Measurements from ENCODE around the gene JARID2. TPM values are rescaled to one million over a fixed set of nuclear protein-coding genes. Genes with fewer than 3 reads are reported as not detected.

The JARID2 gene
- total RNA-seq, 4 donors from 2014 or later, result 20.0 to 29.4 (median 23.9) TPM

DNA sequence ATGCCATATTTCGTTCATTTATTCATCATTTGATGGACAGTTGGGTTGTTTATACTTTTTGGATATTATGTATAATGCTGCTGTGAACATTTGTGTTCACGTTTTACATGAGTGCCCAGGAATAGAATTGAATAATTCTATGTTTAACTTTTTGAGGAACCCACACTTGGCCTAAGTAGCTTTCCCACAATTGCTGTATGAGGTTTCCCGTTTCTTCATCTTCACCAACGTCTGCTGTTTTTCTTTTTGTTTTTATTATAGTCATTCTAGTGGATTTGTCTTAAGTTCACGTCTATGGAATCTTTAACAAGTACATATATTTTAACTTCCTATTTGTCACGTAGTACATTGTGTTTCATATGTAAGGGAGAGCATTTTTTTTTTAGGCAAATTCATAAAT, 110.3 kb downstream of the JARID2 start:
- TF ChIP-seq, protein P1, sequence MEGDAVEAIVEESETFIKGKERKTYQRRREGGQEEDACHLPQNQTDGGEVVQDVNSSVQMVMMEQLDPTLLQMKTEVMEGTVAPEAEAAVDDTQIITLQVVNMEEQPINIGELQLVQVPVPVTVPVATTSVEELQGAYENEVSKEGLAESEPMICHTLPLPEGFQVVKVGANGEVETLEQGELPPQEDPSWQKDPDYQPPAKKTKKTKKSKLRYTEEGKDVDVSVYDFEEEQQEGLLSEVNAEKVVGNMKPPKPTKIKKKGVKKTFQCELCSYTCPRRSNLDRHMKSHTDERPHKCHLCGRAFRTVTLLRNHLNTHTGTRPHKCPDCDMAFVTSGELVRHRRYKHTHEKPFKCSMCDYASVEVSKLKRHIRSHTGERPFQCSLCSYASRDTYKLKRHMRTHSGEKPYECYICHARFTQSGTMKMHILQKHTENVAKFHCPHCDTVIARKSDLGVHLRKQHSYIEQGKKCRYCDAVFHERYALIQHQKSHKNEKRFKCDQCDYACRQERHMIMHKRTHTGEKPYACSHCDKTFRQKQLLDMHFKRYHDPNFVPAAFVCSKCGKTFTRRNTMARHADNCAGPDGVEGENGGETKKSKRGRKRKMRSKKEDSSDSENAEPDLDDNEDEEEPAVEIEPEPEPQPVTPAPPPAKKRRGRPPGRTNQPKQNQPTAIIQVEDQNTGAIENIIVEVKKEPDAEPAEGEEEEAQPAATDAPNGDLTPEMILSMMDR (IDR thresholded peaks at IDR 0.05), result no peak
- Histone ChIP-seq H3K36me3 (no peaks in the 10 kb centered on the region), H3K9me3 (no peaks in the 10 kb centered on the region), H3K27ac (no peak overlapping the region), H3K27me3 (no peaks in the 10 kb centered on the region), H3K4me1 (peaks cover 23% of the 10 kb centered on the region), H3K4me3 (no peak overlapping the region)
- no peak for DNase-seq (ENCODE audit: low spot score in 2 of 2)
- WGBS, result 82% methylated on average over 6 of the region's 6 CpGs

DNA sequence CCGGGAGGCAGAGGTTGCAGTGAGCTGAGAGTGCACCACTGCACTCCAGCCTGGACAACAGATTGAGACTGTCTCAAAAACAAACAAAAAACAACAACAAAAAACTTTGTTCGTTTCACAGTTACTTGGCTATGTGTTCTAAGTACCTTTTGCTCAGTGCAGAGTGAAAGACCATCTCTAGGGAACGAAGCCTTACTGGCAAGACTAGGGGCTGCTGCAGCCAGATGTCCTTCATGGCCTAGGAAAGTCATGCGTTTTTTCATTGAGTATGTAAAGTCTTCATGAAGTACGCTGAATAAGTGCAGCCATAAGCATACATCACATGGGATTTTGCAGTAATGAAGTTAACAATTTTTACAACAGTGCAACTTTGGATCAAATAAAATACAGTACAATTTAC, 111.1 kb downstream of the JARID2 start:
- no peak for TF ChIP-seq POLR2AphosphoS5 (IDR thresholded peaks at IDR 0.05)
- no peak for TF ChIP-seq EP300 (IDR thresholded peaks at IDR 0.05)
- TF ChIP-seq, protein P1 (IDR thresholded peaks at IDR 0.05), result no peak
- no peak for TF ChIP-seq POLR2A (IDR thresholded peaks at IDR 0.05)
- Histone ChIP-seq H3K36me3 (no peaks in the 10 kb centered on the region), H3K4me1 (peaks cover 16% of the 10 kb centered on the region), H3K9me3 (no peaks in the 10 kb centered on the region), H3K4me3 (no peak overlapping the region), H3K27ac (no peak overlapping the region), H3K27me3 (no peaks in the 10 kb centered on the region)
- WGBS, result 84% methylated on average over 5 of the region's 5 CpGs
- DNase-seq (ENCODE audit: low spot score in 2 of 2), result no peak

DNA sequence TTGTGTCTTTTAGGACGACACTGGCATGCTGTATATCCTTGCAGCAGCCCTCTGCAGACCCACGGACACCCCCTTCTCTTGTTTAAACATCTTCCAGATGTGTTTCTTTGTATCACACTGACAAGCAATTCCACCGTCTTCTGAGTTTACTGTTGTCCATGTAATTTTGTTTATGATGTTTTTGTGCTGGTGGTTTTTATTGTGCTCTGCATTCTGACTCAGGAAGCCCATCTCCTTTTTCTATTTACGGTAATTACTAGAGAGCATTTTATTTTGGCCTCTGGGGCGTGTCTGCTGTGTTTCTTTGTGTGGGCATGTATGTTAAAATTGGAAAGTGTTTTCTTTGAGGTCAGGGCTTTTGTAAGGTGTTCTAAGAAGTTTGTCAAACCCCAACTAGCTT, 111.9 kb downstream of the JARID2 start:
- WGBS, result 73% methylated on average over 5 of the region's 5 CpGs
- DNase-seq (ENCODE audit: low spot score in 2 of 2), result no peak
- Histone ChIP-seq H3K9me3 (no peaks in the 10 kb centered on the region), H3K4me1 (peaks cover 8% of the 10 kb centered on the region), H3K36me3 (no peaks in the 10 kb centered on the region), H3K27ac (no peak overlapping the region), H3K27me3 (no peaks in the 10 kb centered on the region), H3K4me3 (no peak overlapping the region)
- TF ChIP-seq, protein P1 (IDR thresholded peaks at IDR 0.05), result no peak
- TF ChIP-seq POLR2AphosphoS5 (IDR thresholded peaks at IDR 0.05) (no peak), POLR2A (IDR thresholded peaks at IDR 0.05) (no peak), EP300 (IDR thresholded peaks at IDR 0.05) (no peak)

DNA sequence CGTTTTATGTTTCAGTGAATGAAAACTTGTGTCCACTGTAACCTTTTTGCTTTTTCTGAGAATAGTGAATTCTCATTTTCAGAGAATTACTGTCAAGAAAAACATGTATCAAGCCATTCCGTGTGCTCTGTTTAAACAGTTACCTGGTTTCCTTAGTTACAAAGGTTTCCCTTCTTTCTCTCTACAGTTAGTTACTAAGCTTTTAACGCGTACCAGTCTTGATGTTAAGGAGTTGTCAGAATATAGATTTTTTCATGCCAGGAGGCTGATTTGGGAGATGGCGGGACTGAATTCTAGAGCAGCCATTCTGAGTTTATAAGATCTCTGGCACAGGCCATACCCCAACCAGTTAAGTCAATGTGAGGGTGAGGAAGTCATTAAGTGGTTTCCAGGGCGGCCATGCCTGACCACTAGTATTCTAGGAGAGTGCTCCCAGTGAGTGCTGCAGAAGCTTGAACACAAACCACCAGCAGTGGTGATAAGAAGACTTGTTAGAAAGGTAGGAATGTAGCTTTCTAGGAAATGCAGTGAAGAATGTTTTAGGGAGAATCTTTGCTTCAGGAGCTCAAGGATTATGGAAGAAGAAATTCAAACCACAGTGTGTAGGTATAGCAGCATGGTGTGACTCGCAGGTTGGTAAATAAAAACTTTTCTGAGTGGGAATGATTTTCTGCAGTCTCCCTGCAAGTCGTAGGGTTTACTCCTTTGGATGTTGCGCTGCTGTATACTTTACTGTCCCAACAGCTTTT, 112.9 kb downstream of the JARID2 start:
- H3K9me3 ChIP-seq, result no peaks in the 10 kb centered on the region
- H3K36me3 ChIP-seq, result no peaks in the 10 kb centered on the region
- H3K4me1 ChIP-seq, result no peaks in the 10 kb centered on the region
- H3K4me3 ChIP-seq, result no peak overlapping the region
- H3K27ac ChIP-seq, result no peak overlapping the region
- TF ChIP-seq POLR2AphosphoS5 (IDR thresholded peaks at IDR 0.05) (no peak), EP300 (IDR thresholded peaks at IDR 0.05) (no peak), POLR2A (IDR thresholded peaks at IDR 0.05) (no peak)
- TF ChIP-seq, protein P1 (IDR thresholded peaks at IDR 0.05), result no peak
- DNase-seq (ENCODE audit: low spot score in 2 of 2), result no peak
- H3K27me3 ChIP-seq, result no peaks in the 10 kb centered on the region
- WGBS, result 93% methylated on average over 9 of the region's 9 CpGs

DNA sequence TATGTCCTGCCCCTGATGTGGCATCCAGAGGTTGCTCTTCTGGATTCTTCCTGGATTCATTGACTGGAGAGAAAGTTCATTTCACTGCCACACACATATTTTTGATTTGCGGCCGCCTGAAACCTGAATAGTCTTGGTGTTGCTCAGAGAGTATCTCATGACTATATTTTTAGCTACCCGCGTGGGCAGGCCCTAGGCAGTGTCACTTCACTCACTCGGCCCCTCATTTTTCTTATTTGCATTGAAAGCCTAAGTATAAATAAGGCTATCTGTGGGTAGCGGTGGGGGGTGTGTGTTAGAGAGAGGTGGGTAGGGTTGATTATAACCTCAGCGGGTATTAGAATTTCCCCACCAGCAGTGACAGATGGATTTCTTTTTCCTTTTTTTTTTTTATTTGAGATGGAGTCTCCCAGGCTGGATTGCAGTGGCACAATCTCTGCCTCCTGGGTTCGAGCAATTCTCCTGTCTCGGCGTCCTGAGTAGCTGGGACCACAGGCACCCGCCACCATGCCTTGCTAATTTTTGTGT, 113.5 kb downstream of the JARID2 start:
- no peak for DNase-seq (ENCODE audit: low spot score in 2 of 2)
- H3K36me3 ChIP-seq, result no peaks in the 10 kb centered on the region
- H3K27ac ChIP-seq, result no peak overlapping the region
- WGBS, result 92% methylated on average over 11 of the region's 11 CpGs
- H3K27me3 ChIP-seq, result no peaks in the 10 kb centered on the region
- H3K9me3 ChIP-seq, result no peaks in the 10 kb centered on the region
- no peak for TF ChIP-seq POLR2AphosphoS5 (IDR thresholded peaks at IDR 0.05)
- no peak for TF ChIP-seq POLR2A (IDR thresholded peaks at IDR 0.05)
- TF ChIP-seq, protein P1 (IDR thresholded peaks at IDR 0.05), result no peak
- TF ChIP-seq EP300 (IDR thresholded peaks at IDR 0.05), result no peak
- H3K4me1 ChIP-seq, result peaks cover 3% of the 10 kb centered on the region
- no peak overlapping the region for H3K4me3 ChIP-seq

Measured in suprapubic skin (tissue), 4 donors.